PC-3 (cell line): ENCODE results near the gene COL7A1. TPM values are rescaled to one million over a fixed set of nuclear protein-coding genes. Genes with fewer than 3 reads are reported as not detected.

Source experiments
- ATAC-seq: fragments of 200-7000 bp; cut with Tn5 transposase; 2 replicates; pipeline ENCODE4 v1.9.1; 2020; ENCODE audit warnings: mild to moderate bottlenecking, moderate library complexity
- BruUV-seq: library from RNA; stranded (reverse); fragments of 400-500 nt; replicated peaks from 2 replicates; lab custom pipeline; 2021; lab: Mats Ljungman, UMichigan
- CTCF ChIA-PET: fragments of 300-600 bp; sonication (Branson Sonifier 250); formaldehyde crosslinking; loops from one replicate; lab custom pipeline; 2022; ENCODE audit warnings: antibody characterized with exemption; lab: Charles Lee
- POLR2A ChIA-PET: fragments of 300-600 bp; sonication (Branson Sonifier 250); formaldehyde crosslinking; loops from one replicate; lab custom pipeline; 2022; ENCODE audit warnings: antibody characterized with exemption; ENCODE audit not compliant: unreplicated experiment; lab: Charles Lee
- DNase-seq: peaks from one replicate; pipeline ENCODE4 v3.0.0-alpha.2; 2015
- H2AFZ ChIP-seq: fragments of 300-600 bp; sonication (generic); 2 replicates; pipeline ENCODE4 v1.6.0; 2016; ENCODE audit warnings: antibody characterized with exemption, low read length
- H3F3A ChIP-seq: fragments of 300-600 bp; sonication (generic); one replicate; pipeline ENCODE4 v1.6.0; 2017; ENCODE audit warnings: antibody characterized with exemption, low read length, control low read depth, mild to moderate bottlenecking; ENCODE audit not compliant: unreplicated experiment
- H3K27ac ChIP-seq: fragments of 300-600 bp; sonication (generic); 2 replicates; pipeline ENCODE4 v1.5.1; 2016; ENCODE audit warnings: mild to moderate bottlenecking, low read length
- H3K27me3 ChIP-seq: fragments of 300-600 bp; sonication (generic); 2 replicates; pipeline ENCODE4 v1.6.1; 2016; ENCODE audit warnings: low read length, mixed read lengths
- H3K36me3 ChIP-seq: fragments of 300-600 bp; sonication (generic); 2 replicates; pipeline ENCODE4 v1.6.1; 2016; ENCODE audit warnings: low read depth, mixed run types, low read length, mixed read lengths
- H3K4me1 ChIP-seq: fragments of 300-600 bp; sonication (generic); 2 replicates; pipeline ENCODE4 v1.5.1; 2016; ENCODE audit warnings: low read length; ENCODE audit not compliant: insufficient read depth
- H3K4me2 ChIP-seq: fragments of 300-600 bp; sonication (generic); 2 replicates; pipeline ENCODE4 v1.6.0; 2016; ENCODE audit warnings: low read length
- H3K4me3 ChIP-seq: fragments of 300-600 bp; sonication (generic); 2 replicates; pipeline ENCODE4 v1.5.1; 2016; ENCODE audit warnings: mild to moderate bottlenecking, low read length, mixed read lengths
- H3K79me2 ChIP-seq: fragments of 300-600 bp; sonication (generic); 2 replicates; pipeline ENCODE4 v1.6.1; 2017; ENCODE audit warnings: low read length, mixed read lengths
- H3K9ac ChIP-seq: fragments of 300-600 bp; sonication (generic); 2 replicates; pipeline ENCODE4 v1.6.0; 2016; ENCODE audit warnings: mild to moderate bottlenecking, low read length
- H3K9me2 ChIP-seq: fragments of 300-600 bp; sonication (generic); replicated peaks from 2 replicates; pipeline ENCODE4 v1.6.1; 2016; ENCODE audit warnings: mixed run types, low read length, mixed read lengths
- H3K9me3 ChIP-seq: fragments of 300-600 bp; sonication (generic); 2 replicates; pipeline ENCODE4 v1.6.1; 2016; ENCODE audit warnings: low read length, mixed read lengths
- H4K20me1 ChIP-seq: fragments of 300-600 bp; sonication (generic); 2 replicates; pipeline ENCODE4 v1.6.1; 2016; ENCODE audit warnings: low read length, mixed read lengths
- EZH2 ChIP-seq: fragments of 300-600 bp; sonication (generic); IDR thresholded peaks from one replicate; pipeline ENCODE4 v1.6.1; 2017; ENCODE audit warnings: antibody characterized with exemption, mild to moderate bottlenecking, low read length; ENCODE audit not compliant: unreplicated experiment
- EZH2phosphoT487 ChIP-seq: fragments of 300-600 bp; sonication (generic); IDR thresholded peaks from 2 replicates; pipeline ENCODE4 v1.6.1; 2018; ENCODE audit warnings: mild to moderate bottlenecking, antibody characterized with exemption, low read length, borderline replicate concordance
- intact Hi-C: fragments of 100-400 bp; cut with micrococcal nuclease; formaldehyde crosslinking; loops from 2 replicates; pipeline ENCODE4 v1.9.0; 2023
- total RNA-seq: library from RNA; depleted of rRNA; stranded (reverse); fragments of >200 nt; gene quantifications from 2 replicates; pipeline ENCODE4 v1.2.3, GENCODE V29; 2014
- TF ChIP-seq, protein P1 (sequence below): fragments of 300-600 bp; sonication (generic); conservative IDR thresholded peaks from 2 replicates; pipeline ENCODE4 v1.5.1; 2017; ENCODE audit warnings: antibody characterized with exemption, low read depth, mild to moderate bottlenecking, low read length

COL7A1 gene
- total RNA-seq, 1 experiment from 2014 or later: 7.9 TPM

- H2AFZ ChIP-seq: no peak overlapping the region
- intact Hi-C loops: no loop called here
- H3F3A ChIP-seq: no peaks in the 10 kb centered on the region
- no TSS peak for BruUV-seq
- H3K36me3 ChIP-seq: no peaks in the 10 kb centered on the region
- POLR2A ChIA-PET: no interaction called here
- no peaks in the 10 kb centered on the region for H4K20me1 ChIP-seq
- H3K4me3 ChIP-seq: no peak overlapping the region
- H3K9me2 ChIP-seq: no peaks in the 10 kb centered on the region
- H3K27ac ChIP-seq: no peak overlapping the region
- H3K9me3 ChIP-seq: no peaks in the 10 kb centered on the region
- no peak overlapping the region for H3K9ac ChIP-seq
- DNase-seq (no peak), ATAC-seq (no peak)
- CTCF ChIA-PET: no interaction called here
- H3K4me2 ChIP-seq: no peak overlapping the region
- no peaks in the 10 kb centered on the region for H3K27me3 ChIP-seq
- peaks cover 32% of the 10 kb centered on the region for H3K4me1 ChIP-seq
- no peak for TF ChIP-seq EZH2phosphoT487
- TF ChIP-seq, protein P1, sequence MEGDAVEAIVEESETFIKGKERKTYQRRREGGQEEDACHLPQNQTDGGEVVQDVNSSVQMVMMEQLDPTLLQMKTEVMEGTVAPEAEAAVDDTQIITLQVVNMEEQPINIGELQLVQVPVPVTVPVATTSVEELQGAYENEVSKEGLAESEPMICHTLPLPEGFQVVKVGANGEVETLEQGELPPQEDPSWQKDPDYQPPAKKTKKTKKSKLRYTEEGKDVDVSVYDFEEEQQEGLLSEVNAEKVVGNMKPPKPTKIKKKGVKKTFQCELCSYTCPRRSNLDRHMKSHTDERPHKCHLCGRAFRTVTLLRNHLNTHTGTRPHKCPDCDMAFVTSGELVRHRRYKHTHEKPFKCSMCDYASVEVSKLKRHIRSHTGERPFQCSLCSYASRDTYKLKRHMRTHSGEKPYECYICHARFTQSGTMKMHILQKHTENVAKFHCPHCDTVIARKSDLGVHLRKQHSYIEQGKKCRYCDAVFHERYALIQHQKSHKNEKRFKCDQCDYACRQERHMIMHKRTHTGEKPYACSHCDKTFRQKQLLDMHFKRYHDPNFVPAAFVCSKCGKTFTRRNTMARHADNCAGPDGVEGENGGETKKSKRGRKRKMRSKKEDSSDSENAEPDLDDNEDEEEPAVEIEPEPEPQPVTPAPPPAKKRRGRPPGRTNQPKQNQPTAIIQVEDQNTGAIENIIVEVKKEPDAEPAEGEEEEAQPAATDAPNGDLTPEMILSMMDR: no peak
- TF ChIP-seq EZH2: no peak
- no peaks in the 10 kb centered on the region for H3K79me2 ChIP-seq
These were observed 26.7 kb downstream of the COL7A1 start for GRCh38 chr3:48568476-48568875.

DNA sequence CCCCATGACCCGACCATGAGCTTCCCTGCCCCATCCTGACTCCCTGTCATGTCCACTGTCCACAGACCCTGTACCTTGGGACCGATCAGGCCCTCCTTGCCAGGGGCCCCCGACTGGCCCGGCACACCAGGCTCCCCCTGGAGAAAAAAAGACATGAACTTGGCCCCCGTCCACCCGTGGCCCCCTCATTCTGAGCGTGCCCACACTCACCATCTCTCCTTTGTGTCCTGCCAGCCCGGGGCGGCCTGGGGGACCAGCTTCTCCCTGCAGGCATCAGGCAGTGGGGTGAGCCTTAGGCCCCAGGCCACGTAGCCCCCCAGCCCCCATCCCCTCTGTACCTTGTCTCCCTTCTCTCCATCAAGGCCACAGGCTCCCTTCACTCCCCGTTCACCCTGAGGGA is 27.6 kb downstream of the COL7A1 start:
- no peaks in the 10 kb centered on the region for H3K9me3 ChIP-seq
- no peaks in the 10 kb centered on the region for H3K79me2 ChIP-seq
- H3K4me3 ChIP-seq: no peak overlapping the region
- DNase-seq (no peak), ATAC-seq (no peak)
- no peak overlapping the region for H2AFZ ChIP-seq
- BruUV-seq: no TSS peak
- H3F3A ChIP-seq: no peaks in the 10 kb centered on the region
- H3K27ac ChIP-seq: no peak overlapping the region
- ChIA-PET CTCF (no interaction called here), POLR2A (no interaction called here)
- no peaks in the 10 kb centered on the region for H3K9me2 ChIP-seq
- H3K36me3 ChIP-seq: no peaks in the 10 kb centered on the region
- TF ChIP-seq EZH2: no peak
- TF ChIP-seq EZH2phosphoT487: no peak
- TF ChIP-seq, protein P1: no peak
- H3K4me2 ChIP-seq: no peak overlapping the region
- H3K4me1 ChIP-seq: peaks cover 38% of the 10 kb centered on the region
- no peak overlapping the region for H3K9ac ChIP-seq
- no peaks in the 10 kb centered on the region for H4K20me1 ChIP-seq
- no peaks in the 10 kb centered on the region for H3K27me3 ChIP-seq
- intact Hi-C loops: no loop called here

DNA sequence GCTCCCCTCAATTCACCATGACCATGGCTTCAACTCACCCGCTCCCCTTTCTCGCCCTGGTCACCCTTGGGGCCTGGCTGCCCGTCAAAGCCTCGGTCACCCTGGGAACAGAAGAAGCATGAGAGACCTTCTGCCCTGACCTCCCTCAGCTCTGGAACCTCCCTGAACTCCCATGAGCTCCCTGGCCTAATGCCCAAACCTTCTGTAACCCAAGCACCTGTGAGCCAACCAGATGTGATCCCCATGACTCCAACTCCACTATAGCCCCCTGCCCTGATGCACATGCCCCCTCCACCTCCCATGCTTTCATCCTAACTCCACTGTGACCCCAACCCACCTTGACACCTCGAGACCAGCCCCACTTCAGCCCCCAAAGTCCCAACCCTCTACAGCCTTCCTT is 28.0 kb downstream of the COL7A1 start:
- ATAC-seq (no peak), DNase-seq (no peak)
- intact Hi-C loops: no loop called here
- BruUV-seq: no TSS peak
- H3K9me2 ChIP-seq: no peaks in the 10 kb centered on the region
- peaks cover 38% of the 10 kb centered on the region for H3K4me1 ChIP-seq
- H3F3A ChIP-seq: no peaks in the 10 kb centered on the region
- H3K9me3 ChIP-seq: no peaks in the 10 kb centered on the region
- H2AFZ ChIP-seq: no peak overlapping the region
- no peak overlapping the region for H3K4me3 ChIP-seq
- TF ChIP-seq EZH2phosphoT487: no peak
- TF ChIP-seq, protein P1: no peak
- TF ChIP-seq EZH2: no peak
- no peak overlapping the region for H3K4me2 ChIP-seq
- H3K79me2 ChIP-seq: no peaks in the 10 kb centered on the region
- H3K36me3 ChIP-seq: no peaks in the 10 kb centered on the region
- ChIA-PET CTCF (no interaction called here), POLR2A (no interaction called here)
- H3K27ac ChIP-seq: no peak overlapping the region
- H3K9ac ChIP-seq: no peak overlapping the region
- no peaks in the 10 kb centered on the region for H4K20me1 ChIP-seq
- no peaks in the 10 kb centered on the region for H3K27me3 ChIP-seq
